Osteoblast (primary cell): ENCODE data around the gene TTC7B. TPM values are rescaled to one million over a fixed set of nuclear protein-coding genes. Genes with fewer than 3 reads are reported as not detected.

Experiments
- DNase-seq: peaks from one replicate; pipeline ENCODE4 v3.0.0; 2011; ENCODE audit warnings: low spot score, mixed read lengths; ENCODE audit not compliant: insufficient read length; ENCODE audit errors: missing footprints
- H2AFZ ChIP-seq: 2 replicates; pipeline ENCODE4 v1.6.0; 2011; ENCODE audit warnings: mild to moderate bottlenecking, low read length
- H3K27ac ChIP-seq: 2 replicates; pipeline ENCODE4 v1.5.1; 2011; ENCODE audit warnings: mild to moderate bottlenecking, low read depth, low read length, moderate library complexity
- H3K27me3 ChIP-seq: 2 replicates; pipeline ENCODE4 v1.6.0; 2012; ENCODE audit warnings: mild to moderate bottlenecking, control low read depth, inconsistent platforms, low read length, moderate library complexity; ENCODE audit not compliant: insufficient read depth
- H3K36me3 ChIP-seq: 2 replicates; pipeline ENCODE4 v1.5.1; 2011; ENCODE audit warnings: mild to moderate bottlenecking, low read length, control low read depth, moderate library complexity; ENCODE audit not compliant: insufficient read depth
- H3K4me1 ChIP-seq: 2 replicates; pipeline ENCODE4 v1.5.1; 2011; ENCODE audit warnings: mild to moderate bottlenecking, low read length, control low read depth, moderate library complexity; ENCODE audit not compliant: insufficient read depth
- H3K4me2 ChIP-seq: 2 replicates; pipeline ENCODE4 v1.6.0; 2011; ENCODE audit warnings: mild to moderate bottlenecking, low read length; ENCODE audit not compliant: insufficient read depth
- H3K4me3 ChIP-seq: fragments of 200-600 bp; sonication (generic); 3 replicates; pipeline ENCODE4 v1.5.1; 2012; ENCODE audit warnings: mild to moderate bottlenecking, low read length, inconsistent platforms; ENCODE audit not compliant: insufficient read depth
- H3K79me2 ChIP-seq: 2 replicates; pipeline ENCODE4 v1.6.0; 2012; ENCODE audit warnings: mild to moderate bottlenecking, low read length, control low read depth, inconsistent platforms; ENCODE audit not compliant: insufficient read depth
- H3K9me3 ChIP-seq: 2 replicates; pipeline ENCODE4 v1.5.1; 2011; ENCODE audit warnings: low read depth, low read length, control low read depth
- H4K20me1 ChIP-seq: 2 replicates; pipeline ENCODE4 v1.6.0; 2012; ENCODE audit warnings: mild to moderate bottlenecking, low read length, control low read depth; ENCODE audit not compliant: insufficient read depth
- CTCF ChIP-seq: IDR thresholded peaks from 2 replicates; pipeline ENCODE4 v1.5.1; 2011; ENCODE audit warnings: mild to moderate bottlenecking, low read depth, low read length, moderate library complexity; ENCODE audit errors: extremely low read depth
- total RNA-seq: library from RNA; depleted of rRNA; stranded (reverse); fragments of >200 nt; gene quantifications from 2 replicates; pipeline ENCODE4 v1.2.3, GENCODE V29; 2012

The TTC7B gene
- total RNA-seq, 1 donor = 14.5 TPM

GRCh38 chr14:90724866-90725265 lies 91.4 kb downstream of the TTC7B start:
- Histone ChIP-seq H3K36me3 (no peaks in the 10 kb centered on the region), H3K4me3 (no peak overlapping the region), H2AFZ (no peak overlapping the region), H3K27ac (no peak overlapping the region), H3K79me2 (no peaks in the 10 kb centered on the region), H4K20me1 (peaks cover 3% of the 10 kb centered on the region), H3K4me1 (no peaks in the 10 kb centered on the region), H3K9me3 (no peaks in the 10 kb centered on the region), H3K4me2 (no peak overlapping the region), H3K27me3 (no peaks in the 10 kb centered on the region)
- no peak for DNase-seq
- TF ChIP-seq CTCF = no peak

GRCh38 chr14:90722590-90722989 lies 93.6 kb downstream of the TTC7B start:
- no peaks in the 10 kb centered on the region for H3K36me3 ChIP-seq
- no peak overlapping the region for H3K27ac ChIP-seq
- no peak overlapping the region for H3K4me3 ChIP-seq
- H3K9me3 ChIP-seq = no peaks in the 10 kb centered on the region
- H3K4me1 ChIP-seq = peaks cover 4% of the 10 kb centered on the region
- no peak for DNase-seq
- peaks cover 3% of the 10 kb centered on the region for H4K20me1 ChIP-seq
- H3K79me2 ChIP-seq = no peaks in the 10 kb centered on the region
- no peak overlapping the region for H3K4me2 ChIP-seq
- no peaks in the 10 kb centered on the region for H3K27me3 ChIP-seq
- no peak for TF ChIP-seq CTCF
- H2AFZ ChIP-seq = no peak overlapping the region

DNA sequence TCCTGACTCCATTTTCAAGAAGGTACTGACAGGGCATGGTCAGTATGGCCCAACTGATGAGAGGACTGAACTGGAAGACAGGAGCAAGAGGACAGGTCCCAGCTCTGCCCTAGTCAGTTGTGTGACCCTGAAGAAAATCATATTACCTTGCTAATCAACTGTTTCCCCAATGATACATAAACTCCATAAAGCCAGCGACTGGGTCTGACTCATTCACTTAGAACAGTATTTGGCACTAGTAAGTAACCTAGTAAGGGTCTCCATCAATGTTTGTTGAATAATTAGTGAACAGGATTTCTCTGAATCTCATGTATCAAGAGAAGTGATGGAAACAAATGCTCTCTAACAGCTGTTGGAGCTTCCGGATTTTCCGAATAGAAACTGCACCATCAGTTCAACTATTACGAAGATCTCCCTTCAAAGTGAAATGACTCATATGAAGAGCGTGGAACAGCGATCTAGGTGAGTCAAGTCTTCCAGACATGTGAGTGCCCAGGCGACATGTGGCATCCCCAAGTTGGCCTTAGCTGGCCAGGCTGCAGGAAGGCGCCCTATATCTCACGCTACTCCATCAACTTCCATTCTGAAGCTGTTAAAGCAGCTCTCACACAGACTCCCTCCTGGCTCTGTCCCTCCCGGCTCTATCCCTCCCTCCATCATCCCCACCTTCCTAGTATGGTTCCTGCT lies 94.5 kb downstream of the TTC7B start:
- Histone ChIP-seq H3K27ac (no peak overlapping the region), H2AFZ (no peak overlapping the region), H3K4me2 (no peak overlapping the region), H3K4me1 (peaks cover 5% of the 10 kb centered on the region), H3K9me3 (no peaks in the 10 kb centered on the region), H3K79me2 (no peaks in the 10 kb centered on the region), H3K27me3 (no peaks in the 10 kb centered on the region), H3K36me3 (no peaks in the 10 kb centered on the region), H4K20me1 (peaks cover 3% of the 10 kb centered on the region), H3K4me3 (no peak overlapping the region)
- TF ChIP-seq CTCF = no peak
- DNase-seq = no peak

DNA sequence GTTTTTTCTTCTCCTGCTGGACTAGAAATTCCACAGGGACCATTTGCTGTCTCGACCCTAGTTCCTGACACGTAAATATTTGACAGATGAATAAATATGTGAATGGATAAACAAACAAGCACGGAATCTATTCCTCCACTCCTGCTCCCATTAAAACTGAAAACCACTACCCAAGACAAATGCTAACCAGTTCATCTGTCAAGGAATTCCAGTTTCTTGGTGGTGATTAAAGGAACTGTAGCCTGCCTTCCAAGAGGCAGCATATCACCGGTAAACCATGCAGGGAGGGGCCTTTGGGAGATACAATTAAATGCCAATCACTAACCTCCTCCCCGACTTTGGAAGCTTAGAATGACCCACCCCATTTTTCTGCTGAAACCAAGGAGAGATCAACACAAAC lies 95.4 kb downstream of the TTC7B start:
- H3K79me2 ChIP-seq = no peaks in the 10 kb centered on the region
- H3K9me3 ChIP-seq = no peaks in the 10 kb centered on the region
- peaks cover 3% of the 10 kb centered on the region for H4K20me1 ChIP-seq
- no peak for TF ChIP-seq CTCF
- H3K27me3 ChIP-seq = no peaks in the 10 kb centered on the region
- H3K4me1 ChIP-seq = peaks cover 5% of the 10 kb centered on the region
- no peak overlapping the region for H3K4me2 ChIP-seq
- no peaks in the 10 kb centered on the region for H3K36me3 ChIP-seq
- no peak overlapping the region for H3K27ac ChIP-seq
- H2AFZ ChIP-seq = no peak overlapping the region
- no peak for DNase-seq
- no peak overlapping the region for H3K4me3 ChIP-seq
